HK-2 (cell line): Measurements from ENCODE around the gene USP17L24.
"Not testable (repeated sequence)": the region's sequence is repeated elsewhere in the genome, so short reads cannot be mapped to it uniquely, and the experiment has no call there.

Experiments
- DNase-seq: peaks from one replicate; pipeline ENCODE4 v3.0.0-alpha.2; 2018; ENCODE audit not compliant: unreplicated experiment

USP17L24 gene

GRCh38 chr4:9324865-9325264 is at the start of gene USP17L24:
TSS of gene USP17L24 (plus strand) at chr4:9325165. CDS start at chr4:9325165, 0 bp downstream.
- not testable (repeated sequence) for DNase-seq

DNA sequence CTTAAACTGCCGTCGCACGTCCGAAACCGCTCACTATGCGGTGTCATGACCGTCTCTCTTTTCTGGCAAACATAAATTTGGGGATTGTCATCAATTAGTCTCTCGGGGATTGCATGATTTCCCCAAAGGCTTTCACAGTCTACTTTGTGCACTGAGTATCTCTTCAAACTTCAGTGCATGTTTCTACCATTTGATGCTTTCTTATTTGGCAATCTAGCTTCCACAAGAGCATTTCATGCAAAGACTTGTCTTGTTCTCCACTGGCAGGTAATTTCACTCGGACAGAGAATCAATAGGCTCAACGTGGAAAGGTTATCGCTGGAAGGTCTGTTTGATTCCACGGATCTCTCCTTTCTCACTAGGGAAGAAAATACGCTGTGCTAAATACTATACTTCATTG is 774 bp upstream of the USP17L24 start:
- not testable (repeated sequence) for DNase-seq

DNA sequence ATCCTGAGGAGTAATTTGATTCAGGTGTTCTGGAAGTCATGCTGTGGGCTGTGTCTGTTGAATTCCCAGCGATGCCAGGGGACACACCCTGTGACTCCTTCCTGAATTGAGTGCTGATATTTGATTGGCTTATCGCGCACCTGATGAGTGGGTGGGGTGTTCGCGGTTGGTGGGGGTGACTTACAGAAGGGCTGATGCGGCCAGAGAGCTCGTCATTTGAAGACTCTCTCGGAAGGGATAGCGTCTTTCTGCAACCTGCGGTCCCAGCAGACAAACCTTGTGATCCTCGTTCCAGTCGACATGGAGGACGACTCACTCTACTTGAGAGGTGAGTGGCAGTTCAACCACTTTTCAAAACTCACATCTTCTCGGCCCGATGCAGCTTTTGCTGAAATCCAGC is 4.6 kb downstream of the USP17L24 start, which contains the start of gene USP17L25:
Gene USP17L25, plus strand, starts transcription at position 301 of the 400 bp plus-strand sequence. Its CDS starts 0 bp downstream, at position 301.
- DNase-seq: not testable (repeated sequence)

DNA sequence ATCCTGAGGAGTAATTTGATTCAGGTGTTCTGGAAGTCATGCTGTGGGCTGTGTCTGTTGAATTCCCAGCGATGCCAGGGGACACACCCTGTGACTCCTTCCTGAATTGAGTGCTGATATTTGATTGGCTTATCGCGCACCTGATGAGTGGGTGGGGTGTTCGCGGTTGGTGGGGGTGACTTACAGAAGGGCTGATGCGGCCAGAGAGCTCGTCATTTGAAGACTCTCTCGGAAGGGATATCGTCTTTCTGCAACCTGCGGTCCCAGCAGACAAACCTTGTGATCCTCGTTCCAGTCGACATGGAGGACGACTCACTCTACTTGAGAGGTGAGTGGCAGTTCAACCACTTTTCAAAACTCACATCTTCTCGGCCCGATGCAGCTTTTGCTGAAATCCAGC is 9.4 kb downstream of the USP17L24 start, which contains the start of gene USP17L26:
Gene USP17L26, plus strand, starts transcription at position 301 of the 400 bp plus-strand sequence. Its CDS starts 0 bp downstream, at position 301.
- DNase-seq: not testable (repeated sequence)

DNA sequence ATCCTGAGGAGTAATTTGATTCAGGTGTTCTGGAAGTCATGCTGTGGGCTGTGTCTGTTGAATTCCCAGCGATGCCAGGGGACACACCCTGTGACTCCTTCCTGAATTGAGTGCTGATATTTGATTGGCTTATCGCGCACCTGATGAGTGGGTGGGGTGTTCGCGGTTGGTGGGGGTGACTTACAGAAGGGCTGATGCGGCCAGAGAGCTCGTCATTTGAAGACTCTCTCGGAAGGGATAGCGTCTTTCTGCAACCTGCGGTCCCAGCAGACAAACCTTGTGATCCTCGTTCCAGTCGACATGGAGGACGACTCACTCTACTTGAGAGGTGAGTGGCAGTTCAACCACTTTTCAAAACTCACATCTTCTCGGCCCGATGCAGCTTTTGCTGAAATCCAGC is 14.1 kb downstream of the USP17L24 start, which contains the start of gene USP17L5:
Gene USP17L5, plus strand, starts transcription at position 301 of the 400 bp plus-strand sequence. Its CDS starts 0 bp downstream, at position 301.
- not testable (repeated sequence) for DNase-seq

DNA sequence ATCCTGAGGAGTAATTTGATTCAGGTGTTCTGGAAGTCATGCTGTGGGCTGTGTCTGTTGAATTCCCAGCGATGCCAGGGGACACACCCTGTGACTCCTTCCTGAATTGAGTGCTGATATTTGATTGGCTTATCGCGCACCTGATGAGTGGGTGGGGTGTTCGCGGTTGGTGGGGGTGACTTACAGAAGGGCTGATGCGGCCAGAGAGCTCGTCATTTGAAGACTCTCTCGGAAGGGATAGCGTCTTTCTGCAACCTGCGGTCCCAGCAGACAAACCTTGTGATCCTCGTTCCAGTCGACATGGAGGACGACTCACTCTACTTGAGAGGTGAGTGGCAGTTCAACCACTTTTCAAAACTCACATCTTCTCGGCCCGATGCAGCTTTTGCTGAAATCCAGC is 18.9 kb downstream of the USP17L24 start, which contains the start of gene USP17L27:
Gene USP17L27, plus strand, starts transcription at position 301 of the 400 bp plus-strand sequence. Its CDS starts 0 bp downstream, at position 301.
- DNase-seq: not testable (repeated sequence)

- not testable (repeated sequence) for DNase-seq
These were observed 23.6 kb downstream of the USP17L24 start, which contains the start of gene USP17L28 for GRCh38 chr4:9348593-9348992. TSS of gene USP17L28 (plus strand) at chr4:9348893. CDS start at chr4:9348893, 0 bp downstream.

GRCh38 chr4:9350866-9351265 is 25.9 kb downstream of the USP17L24 start:
- DNase-seq: not testable (repeated sequence)

GRCh38 chr4:9353338-9353737 is 28.4 kb downstream of the USP17L24 start, which contains the start of gene USP17L29:
TSS of gene USP17L29 (plus strand) at chr4:9353638. CDS start at chr4:9353638, 0 bp downstream.
- not testable (repeated sequence) for DNase-seq

DNA sequence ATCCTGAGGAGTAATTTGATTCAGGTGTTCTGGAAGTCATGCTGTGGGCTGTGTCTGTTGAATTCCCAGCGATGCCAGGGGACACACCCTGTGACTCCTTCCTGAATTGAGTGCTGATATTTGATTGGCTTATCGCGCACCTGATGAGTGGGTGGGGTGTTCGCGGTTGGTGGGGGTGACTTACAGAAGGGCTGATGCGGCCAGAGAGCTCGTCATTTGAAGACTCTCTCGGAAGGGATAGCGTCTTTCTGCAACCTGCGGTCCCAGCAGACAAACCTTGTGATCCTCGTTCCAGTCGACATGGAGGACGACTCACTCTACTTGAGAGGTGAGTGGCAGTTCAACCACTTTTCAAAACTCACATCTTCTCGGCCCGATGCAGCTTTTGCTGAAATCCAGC is 37.9 kb downstream of the USP17L24 start, which contains the start of gene USP17L30:
Gene USP17L30, plus strand, starts transcription at position 301 of the 400 bp plus-strand sequence. Its CDS starts 0 bp downstream, at position 301.
- DNase-seq: not testable (repeated sequence)
